WERI-Rb-1 (cell line): ENCODE measurements around the gene IFFO2.

Experiments
- DNase-seq: peaks from one replicate; pipeline ENCODE4 v3.0.0-alpha.2; 2020
- H3K27ac ChIP-seq: fragments of 250-450 bp; sonication (Bioruptor Pico); 2 replicates; pipeline ENCODE4 v1.5.1; 2020; ENCODE audit warnings: mild to moderate bottlenecking, moderate library complexity
- H3K27me3 ChIP-seq: fragments of 250-450 bp; sonication (Bioruptor Pico); 2 replicates; pipeline ENCODE4 v1.5.1; 2021; ENCODE audit warnings: mild to moderate bottlenecking, low read depth, moderate library complexity; ENCODE audit not compliant: insufficient read depth, severe bottlenecking
- H3K36me3 ChIP-seq: fragments of 250-450 bp; sonication (Bioruptor Pico); 2 replicates; pipeline ENCODE4 v1.5.1; 2020; ENCODE audit warnings: mild to moderate bottlenecking, moderate library complexity
- H3K4me3 ChIP-seq: 2 replicates; pipeline ENCODE4 v1.5.1; 2011; ENCODE audit warnings: low read depth, mild to moderate bottlenecking, control low read depth, low read length
- H3K9me3 ChIP-seq: fragments of 250-450 bp; sonication (Bioruptor Pico); 2 replicates; pipeline ENCODE4 v1.5.1; 2021; ENCODE audit warnings: mild to moderate bottlenecking, moderate library complexity; ENCODE audit not compliant: severe bottlenecking
- TF ChIP-seq, protein P1 (sequence below): IDR thresholded peaks from 2 replicates; pipeline ENCODE4 v1.5.1; 2011; ENCODE audit warnings: low read depth, mild to moderate bottlenecking, control low read depth, inconsistent platforms, low read length

IFFO2 gene

DNA sequence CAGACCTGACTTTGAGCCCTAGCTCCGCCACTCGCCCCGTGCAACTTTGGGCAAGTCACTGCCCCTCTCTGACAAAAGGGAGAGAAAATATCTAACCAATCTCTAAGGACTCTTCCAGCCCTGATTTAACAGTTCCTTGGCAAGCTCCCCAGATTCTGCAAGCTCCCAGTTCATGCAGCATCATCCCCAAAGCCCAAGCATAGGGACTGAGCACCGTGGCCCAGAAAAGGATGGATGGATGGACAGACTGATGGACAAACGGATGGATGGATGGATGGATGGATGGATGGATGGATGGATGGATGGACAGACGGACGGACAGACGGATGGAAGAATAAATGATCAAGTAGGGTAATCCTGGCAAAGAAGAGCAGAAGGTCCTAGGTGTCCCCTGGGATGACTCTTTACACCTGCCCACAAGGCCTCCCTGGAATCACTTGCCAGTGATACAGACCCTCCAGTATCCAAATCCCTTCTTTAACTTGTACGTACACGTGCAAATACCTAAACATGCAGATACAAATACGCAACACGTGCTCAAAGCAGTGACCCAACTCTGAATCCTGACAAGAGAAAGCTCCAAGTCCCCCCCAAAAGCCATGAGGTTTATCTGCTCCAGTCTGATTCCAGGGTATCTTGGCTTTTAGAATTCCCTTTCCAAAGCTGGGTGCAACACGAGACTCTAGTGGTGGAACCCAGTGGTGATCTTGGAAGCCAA lies 16.0 kb downstream of the IFFO2 start:
- Histone ChIP-seq H3K27me3 (no peaks in the 10 kb centered on the region), H3K4me3 (no peak overlapping the region), H3K9me3 (no peaks in the 10 kb centered on the region), H3K36me3 (no peaks in the 10 kb centered on the region), H3K27ac (peak overlapping the region; percentile 91)
- TF ChIP-seq, protein P1, sequence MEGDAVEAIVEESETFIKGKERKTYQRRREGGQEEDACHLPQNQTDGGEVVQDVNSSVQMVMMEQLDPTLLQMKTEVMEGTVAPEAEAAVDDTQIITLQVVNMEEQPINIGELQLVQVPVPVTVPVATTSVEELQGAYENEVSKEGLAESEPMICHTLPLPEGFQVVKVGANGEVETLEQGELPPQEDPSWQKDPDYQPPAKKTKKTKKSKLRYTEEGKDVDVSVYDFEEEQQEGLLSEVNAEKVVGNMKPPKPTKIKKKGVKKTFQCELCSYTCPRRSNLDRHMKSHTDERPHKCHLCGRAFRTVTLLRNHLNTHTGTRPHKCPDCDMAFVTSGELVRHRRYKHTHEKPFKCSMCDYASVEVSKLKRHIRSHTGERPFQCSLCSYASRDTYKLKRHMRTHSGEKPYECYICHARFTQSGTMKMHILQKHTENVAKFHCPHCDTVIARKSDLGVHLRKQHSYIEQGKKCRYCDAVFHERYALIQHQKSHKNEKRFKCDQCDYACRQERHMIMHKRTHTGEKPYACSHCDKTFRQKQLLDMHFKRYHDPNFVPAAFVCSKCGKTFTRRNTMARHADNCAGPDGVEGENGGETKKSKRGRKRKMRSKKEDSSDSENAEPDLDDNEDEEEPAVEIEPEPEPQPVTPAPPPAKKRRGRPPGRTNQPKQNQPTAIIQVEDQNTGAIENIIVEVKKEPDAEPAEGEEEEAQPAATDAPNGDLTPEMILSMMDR: no peak
- DNase-seq: no peak

DNA sequence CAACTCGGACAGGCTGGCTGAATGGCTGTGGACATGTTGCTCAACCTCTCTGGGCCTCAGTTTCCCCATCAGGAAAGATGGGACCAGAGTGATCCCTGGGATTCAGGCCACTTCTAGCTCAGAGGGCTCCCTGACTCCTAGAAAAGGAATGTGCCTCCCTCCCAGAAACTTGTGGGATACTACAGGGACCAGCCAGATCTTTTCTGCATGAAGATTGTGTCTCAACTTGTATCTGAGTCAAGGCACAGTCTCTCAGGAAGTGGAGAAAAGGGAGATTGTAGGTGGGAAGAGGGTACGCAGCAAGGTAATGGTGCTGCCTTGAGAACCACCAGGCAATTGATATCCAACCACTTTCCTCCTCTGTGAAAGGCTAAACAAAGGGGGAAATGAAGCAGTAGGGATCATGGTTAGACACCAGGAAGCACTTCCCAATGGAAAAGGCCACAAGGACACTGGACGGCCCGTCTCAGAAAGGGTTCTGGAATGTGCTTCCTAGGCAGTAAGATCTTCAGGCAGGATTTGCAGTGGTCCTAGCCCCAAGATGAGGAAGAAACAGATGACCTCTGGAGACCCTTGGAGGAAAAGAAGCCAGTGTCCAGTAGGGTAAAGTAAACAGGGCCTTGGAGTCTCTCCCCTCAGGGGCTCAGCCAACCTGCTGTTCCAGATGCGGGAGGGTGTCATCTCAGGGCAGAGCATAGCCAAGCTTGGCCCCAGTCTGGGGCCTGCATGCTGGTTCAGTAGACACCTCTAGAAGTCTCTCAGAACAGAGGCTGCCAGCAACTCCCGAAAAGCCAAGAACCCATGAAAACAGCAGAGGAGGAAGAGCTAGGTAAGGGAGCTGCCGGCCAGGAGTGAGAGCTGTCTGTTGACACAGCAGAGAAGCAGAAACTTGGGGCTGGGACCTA lies 16.8 kb downstream of the IFFO2 start:
- no peak overlapping the region for H3K4me3 ChIP-seq
- H3K27ac ChIP-seq: peak overlapping the region; percentile 91
- TF ChIP-seq, protein P1: no peak
- H3K27me3 ChIP-seq: no peaks in the 10 kb centered on the region
- H3K9me3 ChIP-seq: no peaks in the 10 kb centered on the region
- DNase-seq: no peak
- H3K36me3 ChIP-seq: no peaks in the 10 kb centered on the region

DNA sequence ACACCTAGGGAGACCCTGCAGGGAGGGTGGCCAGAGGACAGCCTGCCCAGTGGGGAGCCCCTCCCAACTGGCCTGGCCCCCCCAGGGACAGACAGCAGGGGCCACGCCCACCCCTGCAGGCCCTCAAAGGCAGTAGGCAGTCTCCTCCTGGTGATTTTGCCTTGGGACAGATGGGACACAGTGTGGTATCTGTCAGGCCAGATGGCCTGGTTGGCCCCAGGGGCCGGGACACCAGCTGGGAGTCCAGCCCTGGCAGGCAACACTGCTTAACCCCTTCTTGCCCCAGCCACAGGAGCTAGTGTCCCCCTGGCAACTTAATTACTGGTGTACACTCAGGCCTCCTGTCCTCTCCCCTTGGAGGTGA lies 17.8 kb downstream of the IFFO2 start:
- Histone ChIP-seq H3K27me3 (no peaks in the 10 kb centered on the region), H3K36me3 (no peaks in the 10 kb centered on the region), H3K9me3 (no peaks in the 10 kb centered on the region), H3K4me3 (peak overlapping the region; percentile 7; the same call in 1 of the 2 replicates), H3K27ac (peak overlapping the region; percentile 91)
- DNase-seq: peak; percentile 95
- TF ChIP-seq, protein P1: no peak

DNA sequence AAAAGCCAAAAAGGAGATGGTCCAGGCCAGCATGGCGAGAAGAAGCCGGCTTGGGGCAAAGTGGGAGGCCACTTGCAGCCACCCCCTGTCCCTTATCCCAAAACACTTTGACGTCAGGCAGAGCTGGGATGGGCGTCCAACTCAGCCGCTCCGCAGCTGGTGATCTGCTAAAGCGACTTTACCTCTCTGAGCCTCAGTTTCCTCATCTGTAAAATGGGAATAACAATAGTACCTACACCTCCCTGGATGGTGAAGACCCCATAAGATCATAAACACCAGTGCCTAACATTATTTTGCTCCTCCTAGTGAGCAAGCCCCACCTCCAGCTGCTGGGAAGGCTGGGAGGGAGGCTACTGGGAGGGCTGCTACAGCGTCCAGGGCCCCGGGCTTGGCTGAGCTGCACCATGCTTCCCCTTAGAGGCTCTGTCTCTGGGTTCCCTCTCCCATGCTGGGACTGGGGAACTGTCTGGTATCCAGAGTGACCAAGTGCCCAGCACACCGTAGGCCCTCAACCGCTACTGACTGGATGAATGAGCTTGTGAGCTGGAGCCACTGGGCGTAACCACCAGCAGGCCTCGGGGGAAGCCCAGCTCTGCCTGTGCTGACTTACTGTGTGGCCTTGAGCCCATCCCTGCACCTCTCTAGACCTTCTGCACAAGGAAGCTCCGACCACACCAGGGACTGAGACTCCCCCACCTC lies 18.3 kb downstream of the IFFO2 start:
- H3K36me3 ChIP-seq: no peaks in the 10 kb centered on the region
- peak; percentile 86 for DNase-seq
- no peaks in the 10 kb centered on the region for H3K27me3 ChIP-seq
- peak overlapping the region; percentile 7; the same call in 1 of the 2 replicates for H3K4me3 ChIP-seq
- H3K27ac ChIP-seq: peak overlapping the region; percentile 91
- TF ChIP-seq, protein P1: no peak
- no peaks in the 10 kb centered on the region for H3K9me3 ChIP-seq

DNA sequence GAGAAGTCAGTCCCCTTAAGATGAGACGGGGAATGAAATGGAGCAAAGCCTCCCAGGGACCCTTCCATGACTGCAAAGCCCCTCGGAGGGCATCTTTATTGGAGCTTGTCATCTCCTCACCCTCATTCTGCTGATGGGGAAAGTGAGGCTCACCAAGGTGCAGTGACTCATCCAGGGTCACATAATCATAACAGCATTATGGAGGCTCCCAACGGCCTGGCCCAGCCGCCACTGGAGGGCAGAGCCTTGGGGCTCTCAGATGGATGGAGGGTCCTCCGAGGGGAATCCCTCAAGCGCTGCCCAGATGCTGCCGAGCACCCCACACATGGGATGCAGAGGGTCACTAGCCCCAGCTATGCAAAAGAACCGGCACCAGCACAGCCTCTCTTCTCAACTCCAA lies 18.9 kb downstream of the IFFO2 start:
- Histone ChIP-seq H3K9me3 (no peaks in the 10 kb centered on the region), H3K4me3 (no peak overlapping the region), H3K36me3 (no peaks in the 10 kb centered on the region), H3K27ac (peak overlapping the region; percentile 91), H3K27me3 (no peaks in the 10 kb centered on the region)
- no peak for DNase-seq
- TF ChIP-seq, protein P1: 0 out of 2 replicates have a peak, but pooled peaks have one; percentile 9
